Adrenal gland (tissue), 5 donors: ENCODE measurements around the gene ERP29.

Source experiments
- CTCF ChIP-seq, 6 experiments: fragments of 450-650 bp in 4 of 6; fragments of 200-600 bp in 2 of 6; sonication (generic) in 1 of 6; IDR thresholded peaks; 1 replicate in 5 of 6; 2 replicates in 1 of 6; pipeline versions ENCODE4 v1.5.1 to v1.8.0; 2016 to 2021; ENCODE audit warnings: antibody characterized with exemption in 6 of 6, mild to moderate bottlenecking in 2 of 6, moderate library complexity in 1 of 6
- POLR2A ChIP-seq, 2 donors: fragments of 450-650 bp; IDR thresholded peaks; one replicate each; pipeline ENCODE4 v1.6.1; 2017; ENCODE audit warnings: antibody characterized with exemption in 2 of 2, mild to moderate bottlenecking in 2 of 2, moderate library complexity in 1 of 2
- donor health status: DM: no; HTN: no; CAD: no.

- TF ChIP-seq CTCF (IDR thresholded peaks at IDR 0.05), result no peak
- no peak for TF ChIP-seq POLR2A (IDR thresholded peaks at IDR 0.05)
Measured at GRCh38 chr12:111976860-111977259, 36.4 kb upstream of the ERP29 start.
